ENCODE data around the gene LMTK2. TPM values are rescaled to one million over a fixed set of nuclear protein-coding genes. Genes with fewer than 3 reads are reported as not detected.

Gene LMTK2
- total RNA-seq, 1 experiment from 2014 or later: 17.8 TPM

DNA sequence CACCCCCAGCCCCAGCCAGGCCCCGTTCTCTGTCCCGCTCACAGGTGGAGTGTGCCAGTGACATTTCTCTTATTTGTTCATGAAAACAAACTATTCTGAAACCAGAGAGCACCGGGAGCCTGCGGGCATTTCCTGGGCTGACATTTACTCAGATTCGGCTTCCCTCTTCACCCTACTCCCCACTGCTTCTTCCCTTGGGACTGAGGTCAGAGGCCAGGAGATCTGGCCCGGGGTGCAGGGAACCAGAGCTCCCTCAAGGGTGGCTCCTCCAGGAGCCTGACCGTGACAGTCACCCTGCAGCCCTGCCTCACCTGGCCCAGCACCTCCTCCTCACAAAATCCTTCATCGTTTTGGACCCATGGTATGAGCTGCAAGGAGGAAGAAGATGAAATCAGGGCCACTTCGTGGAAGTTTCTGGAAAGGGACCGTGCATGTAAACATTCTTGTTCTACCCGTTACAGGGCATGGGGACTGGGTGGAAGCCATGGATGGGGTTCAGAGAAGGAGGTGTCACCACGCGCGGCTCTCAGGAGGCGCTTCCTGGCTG, 116.8 kb downstream of the LMTK2 start (continued):
- TF ChIP-seq, protein P1, sequence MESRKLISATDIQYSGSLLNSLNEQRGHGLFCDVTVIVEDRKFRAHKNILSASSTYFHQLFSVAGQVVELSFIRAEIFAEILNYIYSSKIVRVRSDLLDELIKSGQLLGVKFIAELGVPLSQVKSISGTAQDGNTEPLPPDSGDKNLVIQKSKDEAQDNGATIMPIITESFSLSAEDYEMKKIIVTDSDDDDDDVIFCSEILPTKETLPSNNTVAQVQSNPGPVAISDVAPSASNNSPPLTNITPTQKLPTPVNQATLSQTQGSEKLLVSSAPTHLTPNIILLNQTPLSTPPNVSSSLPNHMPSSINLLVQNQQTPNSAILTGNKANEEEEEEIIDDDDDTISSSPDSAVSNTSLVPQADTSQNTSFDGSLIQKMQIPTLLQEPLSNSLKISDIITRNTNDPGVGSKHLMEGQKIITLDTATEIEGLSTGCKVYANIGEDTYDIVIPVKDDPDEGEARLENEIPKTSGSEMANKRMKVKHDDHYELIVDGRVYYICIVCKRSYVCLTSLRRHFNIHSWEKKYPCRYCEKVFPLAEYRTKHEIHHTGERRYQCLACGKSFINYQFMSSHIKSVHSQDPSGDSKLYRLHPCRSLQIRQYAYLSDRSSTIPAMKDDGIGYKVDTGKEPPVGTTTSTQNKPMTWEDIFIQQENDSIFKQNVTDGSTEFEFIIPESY (IDR thresholded peaks at IDR 0.05; ENCODE audit: extremely low read depth, insufficient replicate concordance, low read length): no peak
- TF ChIP-seq POLR2AphosphoS5 (IDR thresholded peaks at IDR 0.05; ENCODE audit: low read depth, low read length) (no peak), FOSL1 (IDR thresholded peaks at IDR 0.05; ENCODE audit: low read depth) (no peak)
- TF ChIP-seq, protein P2, sequence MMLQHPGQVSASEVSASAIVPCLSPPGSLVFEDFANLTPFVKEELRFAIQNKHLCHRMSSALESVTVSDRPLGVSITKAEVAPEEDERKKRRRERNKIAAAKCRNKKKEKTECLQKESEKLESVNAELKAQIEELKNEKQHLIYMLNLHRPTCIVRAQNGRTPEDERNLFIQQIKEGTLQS (IDR thresholded peaks at IDR 0.05): no peak

DNA sequence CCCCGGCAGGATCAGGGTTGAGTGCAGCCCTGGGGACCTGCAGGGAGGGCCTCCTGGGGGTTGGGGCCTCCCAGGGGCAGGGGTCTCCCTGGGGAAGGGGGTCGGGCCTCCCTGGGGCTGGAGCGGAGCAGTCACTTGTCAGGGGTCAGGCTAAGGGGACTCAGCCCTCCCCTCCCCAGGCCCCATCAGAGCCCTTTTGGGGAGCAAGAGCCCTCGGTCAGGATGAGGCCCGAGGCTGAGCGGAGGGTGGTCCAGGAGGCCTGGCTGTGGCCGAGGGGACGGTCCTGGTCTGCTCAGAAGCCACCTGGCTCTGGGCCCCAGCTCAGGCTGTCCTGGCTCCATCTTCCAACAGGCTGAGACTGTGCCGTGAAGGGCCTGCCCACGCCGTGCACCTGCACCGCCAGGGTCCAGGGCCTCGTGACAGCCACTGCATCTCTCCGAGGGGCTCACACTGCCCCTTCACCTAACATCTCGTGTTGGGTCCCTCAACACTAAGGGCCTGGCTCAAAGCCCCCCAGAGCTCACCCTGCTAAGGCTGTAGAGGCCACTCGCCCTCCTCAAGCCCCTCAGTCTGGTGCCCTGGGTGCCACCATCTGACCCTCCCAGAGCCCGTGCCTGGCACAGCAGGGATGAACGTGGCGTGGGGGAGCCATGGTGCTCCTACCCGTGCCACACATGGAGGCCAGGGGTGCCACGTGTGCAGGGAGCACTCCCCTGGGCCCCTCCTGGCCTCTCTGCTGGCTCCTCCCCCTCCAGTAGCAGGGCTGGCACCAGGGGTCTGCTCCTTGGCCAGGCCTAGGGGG, 117.4 kb downstream of the LMTK2 start:
- no TSS peak for BruUV-seq (replicated peaks)
- no peak for ATAC-seq
- Histone ChIP-seq H3K79me2 (ENCODE audit: insufficient read depth, low read length) (no peaks in the 10 kb centered on the region), H4K20me1 (ENCODE audit: insufficient read depth) (no peaks in the 10 kb centered on the region), H3K27me3 (ENCODE audit: insufficient read depth, low read length) (no peaks in the 10 kb centered on the region), H3K27ac (ENCODE audit: low read depth, low read length) (no peak overlapping the region), H3K4me1 (ENCODE audit: control insufficient read depth in 1 of 2, insufficient read depth in 2 of 2, low read length in 2 of 2) (no peaks in the 10 kb centered on the region), H3K9me2 (ENCODE audit: insufficient read depth) (no peaks in the 10 kb centered on the region), H3K4me2 (ENCODE audit: low read length) (no peak overlapping the region), H2AFZ (ENCODE audit: low read depth, low read length, poor library complexity, severe bottlenecking) (no peak overlapping the region), H3K4me3 (replicated peaks in 1 of 2; ENCODE audit: low read depth in 1 of 2, low read length in 2 of 2) (no peak overlapping the region), H3K36me3 (ENCODE audit: control insufficient read depth in 1 of 2, insufficient read depth in 2 of 2, low read length in 2 of 2) (no peaks in the 10 kb centered on the region), H3K9me3 (ENCODE audit: control insufficient read depth in 1 of 2, insufficient read depth in 1 of 2, low read depth in 1 of 2, low read length in 2 of 2) (no peaks in the 10 kb centered on the region), H3K9ac (ENCODE audit: low read length) (no peak overlapping the region)
- TF ChIP-seq SRF (IDR thresholded peaks at IDR 0.05; ENCODE audit: low read depth) (no peak), CBX3 (IDR thresholded peaks at IDR 0.05; ENCODE audit: low read depth) (no peak), CEBPB (IDR thresholded peaks at IDR 0.05; ENCODE audit: low read depth) (no peak), POLR2AphosphoS5 (IDR thresholded peaks at IDR 0.05; ENCODE audit: low read depth, low read length) (no peak), ELF1 (IDR thresholded peaks at IDR 0.05; ENCODE audit: borderline replicate concordance, low read depth) (no peak), POLR2A (IDR thresholded peaks at IDR 0.05; ENCODE audit: borderline replicate concordance, extremely low read depth, insufficient read depth, insufficient read length) (no peak), ZFX (IDR thresholded peaks at IDR 0.05) (no peak), EGR1 (IDR thresholded peaks at IDR 0.05; ENCODE audit: low read depth) (no peak), SP1 (IDR thresholded peaks at IDR 0.05; ENCODE audit: low read depth) (no peak), FOSL1 (IDR thresholded peaks at IDR 0.05; ENCODE audit: low read depth) (no peak), EZH2phosphoT487 (IDR thresholded peaks at IDR 0.05; ENCODE audit: borderline replicate concordance) (no peak), JUND (IDR thresholded peaks at IDR 0.05) (no peak), SIN3A (IDR thresholded peaks at IDR 0.05; ENCODE audit: low read depth) (no peak)
- TF ChIP-seq, protein P3, sequence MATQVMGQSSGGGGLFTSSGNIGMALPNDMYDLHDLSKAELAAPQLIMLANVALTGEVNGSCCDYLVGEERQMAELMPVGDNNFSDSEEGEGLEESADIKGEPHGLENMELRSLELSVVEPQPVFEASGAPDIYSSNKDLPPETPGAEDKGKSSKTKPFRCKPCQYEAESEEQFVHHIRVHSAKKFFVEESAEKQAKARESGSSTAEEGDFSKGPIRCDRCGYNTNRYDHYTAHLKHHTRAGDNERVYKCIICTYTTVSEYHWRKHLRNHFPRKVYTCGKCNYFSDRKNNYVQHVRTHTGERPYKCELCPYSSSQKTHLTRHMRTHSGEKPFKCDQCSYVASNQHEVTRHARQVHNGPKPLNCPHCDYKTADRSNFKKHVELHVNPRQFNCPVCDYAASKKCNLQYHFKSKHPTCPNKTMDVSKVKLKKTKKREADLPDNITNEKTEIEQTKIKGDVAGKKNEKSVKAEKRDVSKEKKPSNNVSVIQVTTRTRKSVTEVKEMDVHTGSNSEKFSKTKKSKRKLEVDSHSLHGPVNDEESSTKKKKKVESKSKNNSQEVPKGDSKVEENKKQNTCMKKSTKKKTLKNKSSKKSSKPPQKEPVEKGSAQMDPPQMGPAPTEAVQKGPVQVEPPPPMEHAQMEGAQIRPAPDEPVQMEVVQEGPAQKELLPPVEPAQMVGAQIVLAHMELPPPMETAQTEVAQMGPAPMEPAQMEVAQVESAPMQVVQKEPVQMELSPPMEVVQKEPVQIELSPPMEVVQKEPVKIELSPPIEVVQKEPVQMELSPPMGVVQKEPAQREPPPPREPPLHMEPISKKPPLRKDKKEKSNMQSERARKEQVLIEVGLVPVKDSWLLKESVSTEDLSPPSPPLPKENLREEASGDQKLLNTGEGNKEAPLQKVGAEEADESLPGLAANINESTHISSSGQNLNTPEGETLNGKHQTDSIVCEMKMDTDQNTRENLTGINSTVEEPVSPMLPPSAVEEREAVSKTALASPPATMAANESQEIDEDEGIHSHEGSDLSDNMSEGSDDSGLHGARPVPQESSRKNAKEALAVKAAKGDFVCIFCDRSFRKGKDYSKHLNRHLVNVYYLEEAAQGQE (IDR thresholded peaks at IDR 0.05; ENCODE audit: low read depth): no peak
- TF ChIP-seq, protein P1 (IDR thresholded peaks at IDR 0.05; ENCODE audit: extremely low read depth, insufficient replicate concordance, low read length): no peak
- ChIA-PET POLR2A (no interaction called here), RAD21 (ENCODE audit: low non-redundant PET in 1 of 2, low total read pairs in 2 of 2, uncharacterized antibody in 2 of 2, unreplicated experiment in 2 of 2) (no interaction called here), CTCF (no interaction called here)
- no peak for DNase-seq (ENCODE audit: low read depth, low spot score)
- intact Hi-C loops (cut with micrococcal nuclease): no loop called here

Data from HCT116 (cell line).